Stomach (tissue), 19 donors: Measurements from ENCODE around the gene ECD. TPM values are rescaled to one million over a fixed set of nuclear protein-coding genes. Genes with fewer than 3 reads are reported as not detected.

Experiments used
- DNase-seq, 2 donors: peaks; one replicate each; pipeline versions ENCODE4 v3.0.0 to v3.0.0-alpha.2; 2013 to 2019
- H3K27ac ChIP-seq, 5 donors: fragments of 200-600 bp in 4 of 5; sonication (generic) in 4 of 5; one replicate each; pipeline ENCODE4 v1.5.1; 2013 to 2019; ENCODE audit warnings: mild to moderate bottlenecking in 1 of 5, moderate library complexity in 1 of 5
- H3K27me3 ChIP-seq, 3 donors: fragments of 200-600 bp; sonication (generic); one replicate each; pipeline ENCODE4 v1.5.1; 2017 to 2019; ENCODE audit warnings: mixed run types in 1 of 3
- H3K36me3 ChIP-seq, 4 donors: fragments of 200-600 bp; sonication (generic); 1 replicate in 3 of 4; 2 replicates in 1 of 4; pipeline ENCODE4 v1.5.1; 2016 to 2019
- H3K4me1 ChIP-seq, 4 donors: fragments of 200-600 bp; sonication (generic); one replicate each; pipeline ENCODE4 v1.5.1; 2016 to 2019
- H3K4me3 ChIP-seq, 4 donors: fragments of 200-600 bp; sonication (generic) in 3 of 4; one replicate each; pipeline ENCODE4 v1.5.1; 2016 to 2019; ENCODE audit warnings: mild to moderate bottlenecking in 1 of 4
- H3K9me3 ChIP-seq, 4 donors: fragments of 200-600 bp; sonication (generic); one replicate each; pipeline ENCODE4 v1.5.1; 2016 to 2019
- EP300 ChIP-seq: sonication (generic); formaldehyde crosslinking; IDR thresholded peaks from one replicate; pipeline ENCODE4 v1.6.1; 2017; ENCODE audit warnings: antibody characterized with exemption
- POLR2A ChIP-seq, 4 donors: fragments of 450-650 bp; IDR thresholded peaks; one replicate each; pipeline ENCODE4 v1.6.1; 2016; ENCODE audit warnings: antibody characterized with exemption in 4 of 4, control low read depth in 2 of 4, mild to moderate bottlenecking in 1 of 4, moderate library complexity in 1 of 4
- POLR2AphosphoS5 ChIP-seq, 3 donors: sonication (generic); formaldehyde crosslinking; IDR thresholded peaks; one replicate each; pipeline ENCODE4 v1.6.1; 2016; ENCODE audit warnings: antibody characterized with exemption in 3 of 3
- WGBS, 5 donors: extraction: QIAGEN DNeasy Blood & Tissue Kit in 3 of 5; methylation state at CpG; one replicate each; pipeline versions ENCODE4 v1.1.5 to v1.1.7; 2013 to 2018; 5-methylcytosine and 5-hydroxymethylcytosine counted together
- intact Hi-C: fragments of 100-400 bp; cut with DNase I; formaldehyde crosslinking; loops from one replicate; pipeline ENCODE4 v1.15.1; 2023; ENCODE audit warnings: low total_unique reads
- long read RNA-seq, 10 donors: transcript quantifications; one replicate each; lab custom pipeline, GENCODE V29; 2026
- polyA plus RNA-seq, 3 donors: library from polyadenylated mRNA; stranded (reverse); fragments of 200-250 nt; gene quantifications; one replicate each; pipeline ENCODE4 v1.2.3, GENCODE V29; 2013
- total RNA-seq, 5 donors: library from RNA; depleted of rRNA; stranded (reverse); fragments of >200 nt; gene quantifications; one replicate each; pipeline versions ENCODE4 v1.1.0 to v1.2.3, GENCODE V29; 2014 to 2016
- TF ChIP-seq, protein P1 (sequence below), 7 experiments: fragments of 450-650 bp in 4 of 7; fragments of 200-600 bp in 3 of 7; sonication (generic) in 3 of 7; IDR thresholded peaks; one replicate each; pipeline ENCODE4 v1.5.1; 2016 to 2019; ENCODE audit warnings: antibody characterized with exemption in 7 of 7, control low read depth in 2 of 7, mild to moderate bottlenecking in 1 of 7
- donor health status: healthy with polysubstance abuse.
- donor health status: Bipolar disorder and iron deficiency.
- donor health status: healthy.

The ECD gene
- total RNA-seq (10 to 100 TPM in 3 of 5 donors, 1 to 10 TPM in 2; 4.1 to 72.8 (median 32.9) TPM), polyA plus RNA-seq (10 to 100 TPM in 1 of 3 donors, 1 to 10 TPM in 2; 8.0 to 13.3 (median 8.9) TPM)
- long read RNA-seq, donor 1, partial matches to known transcripts: 0 of 3 reads
- long read RNA-seq, donor 1, other reads (novel, unspliced or antisense): 0 of 3 reads
- long read RNA-seq, donor 2, partial matches to known transcripts: 0 of 2 reads
- long read RNA-seq, donor 2, other reads (novel, unspliced or antisense): 0 of 2 reads
- long read RNA-seq, donor 3, partial matches to known transcripts: 0 of 1 reads
- long read RNA-seq, donor 3, other reads (novel, unspliced or antisense): 0 of 1 reads
- long read RNA-seq, donor 4: 0 reads
- long read RNA-seq, donor 5, transcript ECD-201 (14 exons, 3,069 nt): major isoform, 5 of 5 reads
- long read RNA-seq, donor 5, partial matches to known transcripts: 0 of 5 reads
- long read RNA-seq, donor 5, other reads (novel, unspliced or antisense): 0 of 5 reads
- long read RNA-seq, donor 6, transcript ECD-201 (14 exons, 3,069 nt): major isoform, 6 of 11 reads
- long read RNA-seq, donor 6, partial matches to known transcripts: 5 of 11 reads
- long read RNA-seq, donor 6, other reads (novel, unspliced or antisense): 0 of 11 reads
- long read RNA-seq, donor 7, transcript ECD-201 (14 exons, 3,069 nt): major isoform, 10 of 10 reads
- long read RNA-seq, donor 7, partial matches to known transcripts: 0 of 10 reads
- long read RNA-seq, donor 7, other reads (novel, unspliced or antisense): 0 of 10 reads
- long read RNA-seq, donor 8, transcript ECD-201 (14 exons, 3,069 nt): major isoform, 6 of 6 reads
- long read RNA-seq, donor 8, partial matches to known transcripts: 0 of 6 reads
- long read RNA-seq, donor 8, other reads (novel, unspliced or antisense): 0 of 6 reads
- long read RNA-seq, donor 9, partial matches to known transcripts: 5 of 9 reads
- long read RNA-seq, donor 9, other reads (novel, unspliced or antisense): 0 of 9 reads
- long read RNA-seq, donor 10, partial matches to known transcripts: 0 of 2 reads
- long read RNA-seq, donor 10, other reads (novel, unspliced or antisense): 0 of 2 reads

DNA sequence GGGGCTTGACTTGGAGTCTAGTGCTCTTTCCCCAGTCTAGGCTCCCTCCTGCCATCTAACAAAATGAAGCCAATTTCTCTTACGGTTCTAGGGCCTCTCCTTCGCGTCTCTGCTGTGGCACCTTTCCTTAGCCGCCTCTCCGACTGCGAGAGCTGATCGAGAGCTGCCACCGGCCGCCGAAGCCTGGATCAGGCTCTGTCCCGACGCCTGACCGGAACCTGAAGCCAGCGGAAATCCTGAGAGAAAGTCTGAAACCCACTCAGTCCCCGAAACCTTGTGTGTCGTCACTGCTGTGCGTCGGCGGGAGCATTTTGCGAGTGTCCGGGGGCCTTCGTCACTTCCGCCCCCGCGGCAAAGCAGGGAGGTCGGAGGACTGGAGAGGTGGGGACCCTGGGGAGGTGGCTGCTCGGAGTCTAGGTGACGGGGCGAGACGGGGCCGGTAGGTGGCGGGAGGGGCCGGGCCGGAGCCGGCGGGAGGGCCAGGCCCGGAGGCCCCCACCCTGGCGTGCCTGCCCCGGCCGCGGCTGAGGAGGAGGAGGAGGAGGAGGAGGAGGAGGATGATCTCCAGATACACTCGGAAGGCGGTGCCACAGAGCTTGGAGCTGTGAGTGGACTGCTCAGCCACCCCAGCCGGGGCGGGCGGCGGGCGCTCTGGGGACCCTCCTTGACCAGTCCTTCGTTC is at the start of gene ECD, which contains the start of gene FAM149B1:
Gene ECD (minus strand): TSS at position 226 of the 682 bp plus-strand sequence. CDS start 4,071 bp downstream, outside the sequence.
Gene FAM149B1 (plus strand): TSS at position 337 of the 682 bp plus-strand sequence. CDS start 221 bp downstream, at position 558.
- peak; percentile 93 to 98 for DNase-seq
- intact Hi-C loops: no loop called here
- Histone ChIP-seq H3K9me3 (no peaks in the 10 kb centered on the region), H3K27ac (peak within 1 kb of the TSS; percentile 91 to 97 (median 96)), H3K27me3 (no peaks in the 10 kb centered on the region), H3K36me3 (peaks cover 0 to 15% (median 15%) of the 10 kb centered on the region in 4 donors), H3K4me1 (peaks cover 22 to 61% (median 47%) of the 10 kb centered on the region in 4 donors), H3K4me3 (peak within 1 kb of the TSS; percentile 57 to 91 (median 81))
- 0% methylated on average over 33 to 49 of the region's 49 CpGs for WGBS, 5 donors
- TF ChIP-seq, protein P1, sequence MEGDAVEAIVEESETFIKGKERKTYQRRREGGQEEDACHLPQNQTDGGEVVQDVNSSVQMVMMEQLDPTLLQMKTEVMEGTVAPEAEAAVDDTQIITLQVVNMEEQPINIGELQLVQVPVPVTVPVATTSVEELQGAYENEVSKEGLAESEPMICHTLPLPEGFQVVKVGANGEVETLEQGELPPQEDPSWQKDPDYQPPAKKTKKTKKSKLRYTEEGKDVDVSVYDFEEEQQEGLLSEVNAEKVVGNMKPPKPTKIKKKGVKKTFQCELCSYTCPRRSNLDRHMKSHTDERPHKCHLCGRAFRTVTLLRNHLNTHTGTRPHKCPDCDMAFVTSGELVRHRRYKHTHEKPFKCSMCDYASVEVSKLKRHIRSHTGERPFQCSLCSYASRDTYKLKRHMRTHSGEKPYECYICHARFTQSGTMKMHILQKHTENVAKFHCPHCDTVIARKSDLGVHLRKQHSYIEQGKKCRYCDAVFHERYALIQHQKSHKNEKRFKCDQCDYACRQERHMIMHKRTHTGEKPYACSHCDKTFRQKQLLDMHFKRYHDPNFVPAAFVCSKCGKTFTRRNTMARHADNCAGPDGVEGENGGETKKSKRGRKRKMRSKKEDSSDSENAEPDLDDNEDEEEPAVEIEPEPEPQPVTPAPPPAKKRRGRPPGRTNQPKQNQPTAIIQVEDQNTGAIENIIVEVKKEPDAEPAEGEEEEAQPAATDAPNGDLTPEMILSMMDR (IDR thresholded peaks at IDR 0.05): peak in 2 of 7 experiments; percentile 13 to 38
- TF ChIP-seq POLR2AphosphoS5 (IDR thresholded peaks at IDR 0.05) (peak; percentile 98 to 99 (median 99)), POLR2A (IDR thresholded peaks at IDR 0.05) (peak in 2 of 4 donors; percentile 69 to 89), EP300 (peak; percentile 30)

DNA sequence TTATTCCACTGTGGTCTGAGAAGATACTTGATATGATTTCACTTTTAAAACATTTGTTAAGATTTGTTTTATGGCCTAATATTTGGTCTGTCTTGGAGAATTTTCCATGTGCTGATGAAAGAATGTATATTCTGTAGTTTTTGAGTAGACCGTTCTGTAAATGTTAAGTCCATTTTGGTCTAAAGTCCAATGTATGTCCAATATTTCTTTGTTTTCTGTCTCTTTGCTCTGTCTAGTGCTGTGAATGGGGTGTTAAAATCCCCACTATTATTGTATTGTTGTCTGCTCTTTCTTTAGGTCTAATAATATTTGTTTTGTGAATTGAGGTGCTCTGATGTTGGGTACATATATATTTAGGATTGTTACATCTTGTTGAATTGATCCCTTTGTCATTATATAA is 47.9 kb upstream of the ECD start:
- Histone ChIP-seq H3K9me3 (no peaks in the 10 kb centered on the region), H3K4me3 (no peak overlapping the region), H3K36me3 (peaks cover 9 to 49% (median 31%) of the 10 kb centered on the region in 4 donors), H3K27ac (no peak overlapping the region), H3K4me1 (no peaks in the 10 kb centered on the region), H3K27me3 (no peaks in the 10 kb centered on the region)
- TF ChIP-seq, protein P1 (IDR thresholded peaks at IDR 0.05): no peak
- TF ChIP-seq POLR2AphosphoS5 (IDR thresholded peaks at IDR 0.05): no peak
- 91 to 98% (median 97%) methylated on average over 1 of the region's 1 CpG for WGBS, 5 donors
- DNase-seq: no peak
- intact Hi-C loops: no loop called here

DNA sequence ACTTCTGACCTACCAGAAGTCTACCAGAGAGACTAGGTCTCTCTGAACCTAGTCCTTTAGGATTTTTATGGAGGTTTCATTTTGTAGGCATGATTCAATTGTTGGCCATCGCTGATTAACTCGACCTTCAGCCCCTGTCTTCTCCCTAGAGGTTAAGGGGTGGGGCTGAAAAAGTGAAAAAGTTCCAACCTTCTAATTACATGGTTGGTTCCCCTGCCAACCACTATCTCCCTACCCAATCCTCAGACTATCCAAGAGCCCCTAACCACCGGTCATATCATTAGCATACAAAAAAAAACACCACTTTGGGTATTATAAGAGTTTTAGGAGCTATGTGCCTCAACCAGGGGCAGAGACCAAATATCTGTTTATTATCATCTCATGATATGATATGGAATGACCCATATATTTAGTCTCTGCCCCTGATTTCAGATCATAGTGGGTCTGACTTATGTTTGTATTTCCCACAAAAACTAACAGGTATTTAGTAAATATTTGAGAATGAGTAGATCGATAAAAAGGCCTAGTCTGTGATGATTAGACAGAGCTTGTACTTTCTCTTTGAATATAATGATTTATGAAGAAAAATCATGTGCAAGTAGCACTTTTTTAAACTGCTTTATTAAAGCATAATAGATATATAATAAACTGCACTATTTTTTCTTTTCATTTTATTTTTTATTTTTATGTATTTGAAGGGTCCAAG is 43.5 kb upstream of the ECD start:
- DNase-seq: no peak
- WGBS, 5 donors: 70 to 87% (median 74%) methylated on average over 4 of the region's 4 CpGs
- TF ChIP-seq EP300 (no peak), POLR2AphosphoS5 (IDR thresholded peaks at IDR 0.05) (no peak), POLR2A (IDR thresholded peaks at IDR 0.05) (no peak)
- TF ChIP-seq, protein P1 (IDR thresholded peaks at IDR 0.05): no peak
- peaks cover 4 to 40% (median 30%) of the 10 kb centered on the region in 4 donors for H3K36me3 ChIP-seq
- H3K27me3 ChIP-seq: no peaks in the 10 kb centered on the region
- intact Hi-C loops: no loop called here
- no peaks in the 10 kb centered on the region for H3K4me1 ChIP-seq
- no peak overlapping the region for H3K4me3 ChIP-seq
- H3K9me3 ChIP-seq: no peaks in the 10 kb centered on the region
- no peak overlapping the region for H3K27ac ChIP-seq
